Brain microvascular endothelial cell (primary cell): ENCODE results near the gene ARHGAP42.
A peak's percentile ranks its signal among the peaks of the same experiment; 100 is the strongest.

Source experiments
- DNase-seq: peaks from one replicate; pipeline ENCODE4 v3.0.0-alpha.2; 2020
- H3K27ac ChIP-seq: fragments of 250-450 bp; sonication (Bioruptor Pico); 2 replicates; pipeline ENCODE4 v1.5.1; 2020; ENCODE audit warnings: mild to moderate bottlenecking, moderate library complexity
- H3K27me3 ChIP-seq: fragments of 250-450 bp; sonication (Bioruptor Pico); replicated peaks from 2 replicates; pipeline ENCODE4 v1.5.1; 2020; ENCODE audit warnings: mild to moderate bottlenecking
- H3K36me3 ChIP-seq: fragments of 250-450 bp; sonication (Bioruptor Pico); replicated peaks from 2 replicates; pipeline ENCODE4 v1.5.1; 2020; ENCODE audit warnings: mild to moderate bottlenecking
- H3K4me3 ChIP-seq: 2 replicates; pipeline ENCODE4 v1.5.1; 2011; ENCODE audit warnings: low read depth, mild to moderate bottlenecking, control low read depth, low read length, moderate library complexity
- in situ Hi-C: cut with HindIII; loops from 2 replicates; pipeline ENCODE4 v1.10.0; 2017; ENCODE audit warnings: low sequenced_read_pairs, low pct_ligation_motif_present
- TF ChIP-seq, protein P1 (sequence below): IDR thresholded peaks from 2 replicates; pipeline ENCODE4 v1.5.1; 2011; ENCODE audit warnings: low read depth, mild to moderate bottlenecking, moderate library complexity, low read length, control low read depth, inconsistent platforms; ENCODE audit errors: missing control alignments

ARHGAP42 gene, protein sequence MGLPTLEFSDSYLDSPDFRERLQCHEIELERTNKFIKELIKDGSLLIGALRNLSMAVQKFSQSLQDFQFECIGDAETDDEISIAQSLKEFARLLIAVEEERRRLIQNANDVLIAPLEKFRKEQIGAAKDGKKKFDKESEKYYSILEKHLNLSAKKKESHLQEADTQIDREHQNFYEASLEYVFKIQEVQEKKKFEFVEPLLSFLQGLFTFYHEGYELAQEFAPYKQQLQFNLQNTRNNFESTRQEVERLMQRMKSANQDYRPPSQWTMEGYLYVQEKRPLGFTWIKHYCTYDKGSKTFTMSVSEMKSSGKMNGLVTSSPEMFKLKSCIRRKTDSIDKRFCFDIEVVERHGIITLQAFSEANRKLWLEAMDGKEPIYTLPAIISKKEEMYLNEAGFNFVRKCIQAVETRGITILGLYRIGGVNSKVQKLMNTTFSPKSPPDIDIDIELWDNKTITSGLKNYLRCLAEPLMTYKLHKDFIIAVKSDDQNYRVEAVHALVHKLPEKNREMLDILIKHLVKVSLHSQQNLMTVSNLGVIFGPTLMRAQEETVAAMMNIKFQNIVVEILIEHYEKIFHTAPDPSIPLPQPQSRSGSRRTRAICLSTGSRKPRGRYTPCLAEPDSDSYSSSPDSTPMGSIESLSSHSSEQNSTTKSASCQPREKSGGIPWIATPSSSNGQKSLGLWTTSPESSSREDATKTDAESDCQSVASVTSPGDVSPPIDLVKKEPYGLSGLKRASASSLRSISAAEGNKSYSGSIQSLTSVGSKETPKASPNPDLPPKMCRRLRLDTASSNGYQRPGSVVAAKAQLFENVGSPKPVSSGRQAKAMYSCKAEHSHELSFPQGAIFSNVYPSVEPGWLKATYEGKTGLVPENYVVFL

DNA sequence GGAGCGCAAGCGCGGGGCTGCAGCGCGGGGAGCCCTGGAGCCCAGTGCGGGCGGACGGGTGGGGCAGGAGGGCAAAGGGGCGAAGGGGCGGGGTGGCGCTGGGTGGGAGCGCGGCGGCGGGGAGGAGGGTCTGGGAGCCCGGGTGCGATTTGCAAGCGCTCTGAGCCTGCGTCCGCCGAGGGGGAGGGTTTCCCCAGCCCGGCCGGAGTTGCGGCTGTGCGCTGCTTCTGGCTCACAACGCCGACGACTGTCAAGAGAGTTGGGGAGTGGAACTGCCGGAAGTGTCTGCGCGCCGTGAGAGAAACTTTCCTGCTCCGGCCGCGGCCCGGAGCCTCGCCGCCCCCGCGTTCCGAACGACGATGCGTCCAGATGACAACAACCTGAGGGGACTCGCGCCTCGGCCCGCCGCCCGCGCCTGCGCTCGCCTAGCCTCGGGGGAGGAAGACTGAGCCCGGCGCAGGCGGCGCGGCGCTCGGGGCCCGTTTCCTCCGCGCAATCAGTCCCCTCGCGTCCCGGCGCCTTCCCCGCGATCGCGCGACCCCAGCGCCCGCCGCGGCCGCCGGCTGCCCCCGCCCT is at the start of gene ARHGAP42:
Gene ARHGAP42, plus strand, starts transcription at position 235 of the 576 bp plus-strand sequence. CDS start 391 bp downstream, outside the sequence.
- DNase-seq, result peak; percentile 46
- H3K27ac ChIP-seq, result peak within 1 kb of the TSS; percentile 71
- TF ChIP-seq, protein P1, sequence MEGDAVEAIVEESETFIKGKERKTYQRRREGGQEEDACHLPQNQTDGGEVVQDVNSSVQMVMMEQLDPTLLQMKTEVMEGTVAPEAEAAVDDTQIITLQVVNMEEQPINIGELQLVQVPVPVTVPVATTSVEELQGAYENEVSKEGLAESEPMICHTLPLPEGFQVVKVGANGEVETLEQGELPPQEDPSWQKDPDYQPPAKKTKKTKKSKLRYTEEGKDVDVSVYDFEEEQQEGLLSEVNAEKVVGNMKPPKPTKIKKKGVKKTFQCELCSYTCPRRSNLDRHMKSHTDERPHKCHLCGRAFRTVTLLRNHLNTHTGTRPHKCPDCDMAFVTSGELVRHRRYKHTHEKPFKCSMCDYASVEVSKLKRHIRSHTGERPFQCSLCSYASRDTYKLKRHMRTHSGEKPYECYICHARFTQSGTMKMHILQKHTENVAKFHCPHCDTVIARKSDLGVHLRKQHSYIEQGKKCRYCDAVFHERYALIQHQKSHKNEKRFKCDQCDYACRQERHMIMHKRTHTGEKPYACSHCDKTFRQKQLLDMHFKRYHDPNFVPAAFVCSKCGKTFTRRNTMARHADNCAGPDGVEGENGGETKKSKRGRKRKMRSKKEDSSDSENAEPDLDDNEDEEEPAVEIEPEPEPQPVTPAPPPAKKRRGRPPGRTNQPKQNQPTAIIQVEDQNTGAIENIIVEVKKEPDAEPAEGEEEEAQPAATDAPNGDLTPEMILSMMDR, result no peak
- no peaks in the 10 kb centered on the region for H3K36me3 ChIP-seq
- peak within 1 kb of the TSS; percentile 81 for H3K4me3 ChIP-seq
- in situ Hi-C loops, result no loop called here
- H3K27me3 ChIP-seq, result no peaks in the 10 kb centered on the region

DNA sequence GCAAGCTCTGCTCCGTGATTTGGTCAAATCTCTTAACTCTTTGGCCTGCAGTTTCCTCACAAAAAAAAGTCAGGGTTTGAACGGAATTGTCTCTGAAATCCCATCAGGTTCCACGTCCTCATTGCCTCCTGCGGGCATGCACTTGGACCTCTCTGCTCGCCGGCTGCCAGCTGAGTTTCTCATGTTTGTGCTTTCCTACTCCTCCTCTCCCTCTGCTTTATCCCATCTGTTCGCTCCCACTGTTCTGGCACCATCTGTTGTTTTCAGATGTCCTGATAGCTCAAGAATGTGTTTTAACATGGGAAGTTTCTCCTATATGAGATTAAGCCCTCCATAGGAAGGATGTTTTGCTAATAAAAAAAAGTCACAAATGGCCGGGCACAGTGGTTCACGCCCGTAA is 49.4 kb upstream of the ARHGAP42 start:
- Histone ChIP-seq H3K27me3 (no peaks in the 10 kb centered on the region), H3K4me3 (no peak overlapping the region), H3K36me3 (no peaks in the 10 kb centered on the region), H3K27ac (no peak overlapping the region)
- TF ChIP-seq, protein P1, result no peak
- in situ Hi-C loops, result no loop called here
- no peak for DNase-seq

DNA sequence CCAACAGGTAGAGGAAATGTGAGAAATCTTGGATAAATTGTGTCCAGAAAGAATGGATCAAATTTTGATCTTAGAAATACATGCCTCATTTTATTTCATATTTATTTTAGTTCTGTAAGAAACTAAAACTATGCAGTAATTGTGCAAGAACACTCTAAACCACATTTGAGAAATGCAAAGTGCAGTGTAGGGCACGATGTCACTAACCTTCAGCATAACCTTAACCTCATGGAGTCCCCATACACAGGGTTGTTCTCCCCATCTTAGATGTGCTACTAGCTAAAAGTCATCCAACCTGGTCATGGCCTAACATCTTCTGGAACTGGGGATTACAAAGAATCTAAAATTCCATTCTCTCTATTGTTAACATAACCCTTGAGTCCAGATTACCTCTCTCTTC is 48.4 kb upstream of the ARHGAP42 start:
- no peak overlapping the region for H3K4me3 ChIP-seq
- TF ChIP-seq, protein P1, result no peak
- in situ Hi-C loops, result no loop called here
- H3K27me3 ChIP-seq, result no peaks in the 10 kb centered on the region
- DNase-seq, result no peak
- no peak overlapping the region for H3K27ac ChIP-seq
- H3K36me3 ChIP-seq, result no peaks in the 10 kb centered on the region

DNA sequence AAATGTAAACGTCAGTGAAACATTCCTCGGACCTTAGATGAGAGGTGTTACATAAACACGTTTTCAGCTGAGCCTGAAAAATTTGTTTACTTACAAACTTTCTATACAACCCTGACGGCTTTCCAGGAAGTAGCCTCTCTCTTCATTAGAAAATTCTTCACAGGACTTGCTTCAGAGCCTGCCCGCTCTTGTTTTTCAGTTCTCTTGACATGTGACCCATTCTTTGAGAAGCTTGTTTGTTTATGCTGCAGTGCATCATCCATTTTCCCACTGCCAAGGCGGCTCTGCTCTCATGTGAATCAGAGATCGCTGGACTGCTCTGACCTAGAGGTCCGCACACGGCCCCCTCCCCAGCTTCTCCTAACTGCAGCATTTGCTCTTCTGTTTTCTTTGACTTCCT is 47.9 kb upstream of the ARHGAP42 start:
- DNase-seq, result peak; percentile 64
- in situ Hi-C loops, result no loop called here
- TF ChIP-seq, protein P1, result no peak
- H3K4me3 ChIP-seq, result no peak overlapping the region
- no peaks in the 10 kb centered on the region for H3K36me3 ChIP-seq
- no peaks in the 10 kb centered on the region for H3K27me3 ChIP-seq
- no peak overlapping the region for H3K27ac ChIP-seq

DNA sequence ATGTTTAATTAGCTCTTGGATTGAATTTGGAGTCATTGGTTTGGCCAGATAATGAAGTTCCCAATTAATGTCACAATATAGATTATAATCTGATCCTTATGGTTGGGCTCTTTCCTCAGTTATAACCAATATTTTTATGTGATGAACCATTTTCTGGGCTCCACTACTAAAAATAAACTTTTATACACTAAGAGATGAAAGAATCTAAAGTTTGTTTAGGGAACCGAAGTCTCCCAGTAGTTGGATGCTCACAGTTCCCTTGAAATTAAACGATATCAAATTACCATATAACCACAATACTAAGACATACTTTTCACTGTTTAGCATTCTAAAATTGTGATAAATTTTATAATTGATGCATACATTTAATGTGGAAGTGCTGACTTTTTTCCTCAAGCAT is 47.0 kb upstream of the ARHGAP42 start:
- no peaks in the 10 kb centered on the region for H3K27me3 ChIP-seq
- no peak overlapping the region for H3K27ac ChIP-seq
- TF ChIP-seq, protein P1, result no peak
- no peak for DNase-seq
- no peak overlapping the region for H3K4me3 ChIP-seq
- no peaks in the 10 kb centered on the region for H3K36me3 ChIP-seq
- in situ Hi-C loops, result no loop called here
